DMS153 treated with DMSO at 0.1 percent for 48 hours (cell line): ENCODE data around the gene APOL6.
"Not testable (repeated sequence)": the region's sequence is repeated elsewhere in the genome, so short reads cannot be mapped to it uniquely, and the experiment has no call there.

Experiments used
- DNase-seq: peaks from one replicate; lab custom pipeline; 2025; ENCODE audit not compliant: unreplicated experiment; lab: John Stamatoyannopoulos, UW

APOL6 gene

DNA sequence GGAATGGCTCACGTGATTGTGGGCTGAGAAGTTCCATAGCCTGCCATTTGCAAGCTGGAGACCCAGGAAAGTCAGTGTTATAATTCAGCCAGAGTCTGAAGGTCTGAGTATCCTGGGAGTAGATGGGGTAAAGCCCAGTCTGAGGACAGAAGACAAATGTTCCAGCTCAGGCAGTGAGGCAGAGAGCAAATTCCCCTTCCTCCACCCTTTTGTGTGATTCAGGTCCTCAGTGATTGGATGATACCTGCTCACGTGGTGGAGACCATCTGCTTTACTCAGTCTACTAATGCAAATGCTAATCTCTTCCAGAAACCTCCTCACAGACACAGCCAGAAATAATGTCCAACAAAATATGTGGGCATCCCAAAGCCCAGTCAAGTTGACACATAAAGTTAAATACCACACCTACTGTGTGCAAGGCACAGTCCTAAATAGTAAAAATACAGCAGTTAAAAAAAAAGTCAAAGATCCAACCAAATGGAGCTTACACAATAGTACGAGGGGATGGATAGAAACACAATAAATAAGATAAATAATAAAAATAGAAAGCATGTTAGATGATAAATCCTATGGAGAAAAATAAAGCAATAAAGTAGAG lies 13.2 kb upstream of the APOL6 start:
- DNase-seq, result no peak

DNA sequence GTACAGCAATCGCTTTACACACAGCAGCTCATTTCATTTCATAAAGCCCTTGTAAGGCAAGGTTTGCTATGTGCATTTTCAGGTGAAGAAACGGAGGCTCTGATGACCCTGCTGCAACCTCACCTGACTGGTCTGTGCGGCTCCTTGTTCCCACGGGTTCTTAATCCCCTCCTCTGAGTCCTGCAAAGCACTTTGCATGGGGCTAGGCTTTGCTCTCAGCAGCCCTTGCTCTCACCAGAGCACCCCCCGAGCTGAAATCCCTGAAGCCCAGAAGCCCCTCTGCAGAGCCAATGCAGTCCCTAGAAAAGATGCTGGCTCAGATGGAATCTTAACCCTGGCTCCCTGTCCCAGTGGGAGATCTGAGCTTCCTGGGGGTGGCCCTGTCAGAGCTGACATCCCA lies 11.0 kb upstream of the APOL6 start:
- no peak for DNase-seq

DNA sequence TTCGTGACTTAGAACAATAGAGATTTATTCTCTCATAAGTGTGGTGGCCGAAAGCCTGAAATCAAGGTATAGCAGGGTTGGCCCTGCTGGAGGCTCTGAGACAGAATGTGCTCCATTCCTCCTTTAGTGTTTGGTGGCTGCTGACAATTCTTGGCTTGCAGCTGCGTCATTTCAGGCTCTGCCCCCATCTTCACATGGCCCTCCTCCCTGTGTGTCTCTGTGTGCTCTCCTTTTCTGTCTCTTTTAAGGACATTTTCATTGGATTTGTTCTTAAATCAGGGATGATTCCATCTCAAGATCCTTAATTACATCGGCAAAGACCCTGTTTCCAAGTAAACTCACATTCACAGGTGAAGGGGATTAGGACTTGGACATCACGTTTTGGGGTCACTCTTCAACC lies 10.2 kb upstream of the APOL6 start:
- no peak for DNase-seq

GRCh38 chr22:35638410-35638809 lies 9.8 kb upstream of the APOL6 start:
- DNase-seq, result no peak

- DNase-seq, result no peak
These were observed 6.6 kb upstream of the APOL6 start for GRCh38 chr22:35641494-35642120.

DNA sequence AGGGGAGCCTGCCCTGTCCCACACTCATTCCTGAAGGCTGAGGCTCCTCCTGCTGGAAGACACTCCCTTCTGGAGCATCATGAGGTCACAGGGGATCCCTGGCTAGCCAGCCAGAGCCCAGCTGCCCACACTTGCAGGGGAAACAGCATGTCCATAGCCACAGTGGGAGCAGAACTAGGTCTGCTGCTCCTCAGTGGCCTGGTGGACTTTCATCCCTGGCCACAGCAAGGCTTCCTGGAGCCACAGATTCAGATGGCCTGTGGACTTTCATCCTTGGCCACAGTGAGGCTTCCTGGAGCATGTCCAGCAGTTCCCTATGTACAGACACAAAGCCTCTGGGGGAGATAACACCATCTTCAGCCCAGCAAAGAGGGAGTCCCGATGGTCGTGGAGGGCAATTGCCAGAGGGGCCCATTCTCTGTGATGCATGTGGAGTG lies 5.9 kb upstream of the APOL6 start:
- DNase-seq, result no peak

GRCh38 chr22:35643991-35644390 lies 4.3 kb upstream of the APOL6 start:
- no peak for DNase-seq

DNA sequence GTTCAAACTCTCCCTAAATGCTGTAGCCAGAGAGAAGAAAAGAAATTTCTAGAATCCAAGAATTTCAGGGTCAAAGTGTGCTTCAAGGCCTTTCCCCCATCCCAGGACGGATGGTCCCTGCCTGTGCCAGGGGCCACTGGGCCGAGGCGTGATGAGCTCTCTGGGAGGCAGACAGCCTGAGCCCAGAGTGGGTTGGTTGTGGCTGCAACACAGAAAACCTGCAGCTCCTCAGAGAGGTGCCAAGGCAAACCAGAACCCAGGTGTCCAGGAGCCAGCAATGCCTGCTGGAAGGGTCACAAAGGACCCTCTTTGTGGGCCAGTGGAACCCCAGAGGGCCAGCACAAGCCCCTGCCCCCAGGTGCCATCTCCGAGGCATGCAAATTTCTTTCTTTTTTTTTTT lies 2.6 kb upstream of the APOL6 start:
- DNase-seq, result no peak

- no peak for DNase-seq
These were observed 844 bp downstream of the APOL6 start for GRCh38 chr22:35649026-35649553.

- DNase-seq, result no peak
These were observed 1.5 kb downstream of the APOL6 start for GRCh38 chr22:35649636-35650250.

DNA sequence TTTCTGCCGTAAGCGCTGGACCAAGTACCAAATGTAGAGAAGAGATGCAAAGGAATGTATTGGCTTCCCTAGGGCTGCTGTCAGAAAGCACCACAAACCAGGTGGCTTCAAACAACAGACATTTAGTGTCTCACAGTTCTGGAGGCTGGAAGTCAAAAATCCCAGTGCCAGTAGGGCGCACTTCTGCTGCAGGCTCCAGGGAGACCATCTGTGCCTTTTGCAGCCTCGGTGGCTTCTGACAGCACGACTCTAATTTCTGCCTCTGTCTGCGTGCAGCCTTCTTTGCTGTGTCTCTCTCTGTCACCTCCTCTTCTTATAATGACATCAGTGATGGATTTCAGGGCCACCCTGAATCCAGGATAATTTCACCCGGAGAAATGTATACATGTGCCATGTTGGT lies 2.8 kb downstream of the APOL6 start:
- DNase-seq, result no peak

DNA sequence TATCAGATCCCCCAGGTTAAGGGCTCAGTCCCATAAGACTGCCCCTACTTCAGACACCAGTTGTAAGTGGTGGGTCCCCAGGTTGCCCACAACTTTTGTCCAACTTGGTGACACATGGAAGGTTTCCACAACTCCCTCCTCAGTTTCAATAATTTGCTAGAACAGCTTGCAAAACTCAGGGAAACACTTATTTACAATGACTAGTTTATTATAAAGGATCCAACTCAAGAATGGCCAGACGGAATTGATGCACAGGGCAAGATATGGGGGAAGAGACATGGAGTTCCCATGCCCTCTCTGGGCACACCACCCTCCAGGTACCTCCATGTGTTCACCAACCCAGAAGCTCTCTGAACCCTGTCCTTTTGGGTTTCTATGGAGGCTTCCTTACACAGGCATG lies 5.6 kb downstream of the APOL6 start:
- DNase-seq, result no peak

DNA sequence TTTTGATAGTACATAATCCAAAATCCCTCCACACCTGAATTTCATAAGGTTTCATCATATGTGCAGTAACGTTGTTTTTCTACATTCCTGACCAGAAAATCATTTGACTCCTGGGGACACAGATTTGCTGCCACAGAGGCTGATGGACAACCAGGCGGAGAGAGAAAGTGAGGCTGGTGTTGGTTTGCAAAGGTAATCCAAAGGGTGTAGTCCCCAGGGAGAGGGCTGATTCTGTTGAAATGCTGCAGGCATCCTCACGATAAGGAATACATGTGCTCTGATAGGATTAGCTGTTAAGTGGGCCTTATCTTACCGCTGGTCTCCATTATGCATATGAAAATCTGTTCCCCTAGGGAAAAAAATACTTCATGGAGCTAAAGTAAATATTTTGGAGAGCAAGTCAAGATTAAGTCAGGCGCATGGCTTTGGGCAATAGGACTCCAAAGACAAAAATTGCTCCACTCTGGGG lies 8.1 kb downstream of the APOL6 start:
- no peak for DNase-seq

GRCh38 chr22:35657571-35658312 lies 9.5 kb downstream of the APOL6 start:
- DNase-seq, result no peak

DNA sequence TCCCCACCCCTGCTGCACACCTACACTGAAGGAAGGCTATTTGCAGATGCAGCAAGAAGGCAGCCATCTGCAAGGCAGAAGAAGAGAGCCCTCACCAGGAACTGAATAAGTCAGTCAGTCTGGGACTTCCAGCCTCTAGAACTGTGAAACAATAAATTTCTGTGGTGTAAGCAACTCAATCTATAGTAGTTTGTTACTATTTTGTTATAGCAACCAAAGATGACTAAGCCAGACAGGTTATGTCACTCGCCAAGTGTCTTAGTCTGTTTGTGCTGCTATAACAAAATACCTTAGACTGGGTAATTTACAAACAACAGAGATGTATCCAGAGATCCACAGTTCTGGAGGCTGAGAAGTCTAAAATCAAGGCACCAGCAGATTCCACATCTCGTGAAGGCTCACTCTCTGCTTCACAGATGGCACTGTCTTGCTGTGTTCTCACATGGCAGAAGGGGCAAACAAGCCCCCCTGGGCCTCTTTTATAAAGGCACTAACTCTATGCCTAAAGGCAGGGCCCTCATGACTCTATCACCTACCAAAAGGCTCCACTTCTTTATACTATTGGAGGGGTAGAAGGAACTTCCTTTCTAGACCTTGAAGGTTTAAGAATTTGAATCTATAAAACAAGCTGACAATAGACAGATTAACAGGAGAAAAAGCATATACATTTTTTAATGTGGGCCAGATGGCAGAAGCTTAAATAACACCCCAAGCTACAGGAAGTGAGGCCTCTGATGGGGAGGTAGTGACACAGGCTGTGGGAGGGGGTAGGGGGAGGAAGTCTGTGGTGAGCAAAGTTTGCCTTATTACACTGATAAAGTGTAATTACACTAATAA lies 12.3 kb downstream of the APOL6 start:
- no peak for DNase-seq

DNA sequence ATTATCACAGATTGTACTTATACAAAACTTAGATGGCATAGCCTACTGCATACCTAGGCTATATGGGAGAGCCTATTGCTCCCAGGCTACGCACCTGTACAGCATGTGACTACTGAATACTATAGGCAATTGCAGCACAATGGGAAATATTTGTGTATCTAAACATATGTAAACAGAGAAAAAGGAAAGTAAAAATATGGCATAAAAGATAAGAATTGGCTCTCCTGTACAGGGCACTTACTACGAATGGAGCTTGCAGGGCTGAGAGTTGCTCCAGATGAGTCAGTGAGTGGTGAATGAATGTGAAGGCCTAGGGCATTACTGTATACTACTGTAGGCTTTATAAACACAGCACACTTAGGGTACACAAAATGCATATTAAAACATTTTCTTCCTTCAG lies 13.2 kb downstream of the APOL6 start:
- DNase-seq, result no peak

GRCh38 chr22:35662914-35663313 lies 14.7 kb downstream of the APOL6 start:
- DNase-seq, result no peak

DNA sequence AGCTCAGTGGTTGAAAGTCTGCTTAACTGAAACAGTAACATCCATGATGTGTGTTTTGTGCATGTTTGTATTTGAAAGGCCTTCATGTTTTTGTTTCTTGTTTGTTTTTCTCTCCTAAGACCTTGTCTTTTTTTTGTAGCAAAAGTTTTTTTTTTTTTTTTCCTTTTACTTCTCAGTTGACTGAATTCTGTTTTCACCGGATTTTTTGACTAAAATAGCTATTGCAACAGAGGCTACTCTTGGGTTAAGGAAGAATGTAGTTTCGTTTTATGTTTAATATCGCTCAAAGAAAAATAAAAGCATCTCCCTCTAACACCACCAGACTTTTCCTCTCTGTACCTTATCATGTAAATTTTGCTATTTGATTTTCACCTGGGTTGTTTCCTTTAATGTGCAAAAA lies 15.1 kb downstream of the APOL6 start:
- no peak for DNase-seq

GRCh38 chr22:35664955-35665587 lies 16.8 kb downstream of the APOL6 start:
- no peak for DNase-seq

DNA sequence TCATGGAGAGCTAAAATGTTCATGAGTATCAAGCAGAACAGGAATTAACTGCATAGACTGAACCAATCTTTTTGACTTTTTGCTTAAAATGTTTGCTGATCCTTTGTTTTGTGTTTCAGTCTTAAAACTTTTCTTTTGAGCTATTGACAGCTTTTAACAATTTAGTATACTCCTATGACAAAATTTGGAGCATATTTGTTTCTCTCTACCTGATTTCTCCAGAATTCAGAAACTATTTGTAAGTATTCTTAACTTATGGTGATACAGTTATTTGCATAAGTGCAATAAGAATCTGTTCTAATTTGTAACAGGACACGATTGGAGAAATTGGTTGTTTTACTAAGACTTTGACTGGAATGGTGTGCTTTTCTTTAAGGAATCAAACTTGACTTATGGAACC lies 18.5 kb downstream of the APOL6 start:
- not testable (repeated sequence) for DNase-seq
